Measurements from ENCODE around the gene BACH1. TPM values are rescaled to one million over a fixed set of nuclear protein-coding genes. Genes with fewer than 3 reads are reported as not detected.
"Not testable (repeated sequence)": the region's sequence is repeated elsewhere in the genome, so short reads cannot be mapped to it uniquely, and the experiment has no call there.

Gene BACH1
- total and polyA plus RNA-seq, 4 experiments from 2014 or later: 19.1 to 49.0 (median 32.9) TPM

DNA sequence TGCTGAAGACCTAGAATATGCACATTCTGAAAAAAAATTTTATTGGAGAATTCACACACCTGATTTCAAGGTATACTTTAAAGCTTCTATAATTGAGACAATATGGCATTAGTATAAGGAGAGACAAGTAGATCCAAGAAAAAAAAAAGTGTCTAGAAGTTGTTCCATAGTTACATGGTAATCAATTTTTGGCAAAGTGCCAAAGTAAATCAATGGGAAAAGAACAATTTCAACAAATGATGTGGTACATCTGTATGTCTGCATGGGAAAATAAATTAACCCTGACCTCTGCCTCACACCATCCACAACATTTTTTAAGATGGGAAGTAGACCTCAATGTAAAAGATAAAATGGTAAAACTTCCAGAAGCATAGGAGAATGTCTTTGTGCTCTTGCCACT, 21.3 kb upstream of the BACH1 start:
- Mint-ChIP-seq H3K27ac (no peak overlapping the region), H3K4me3 (no peak overlapping the region), H3K9me3 (peaks cover 0 to 9% (median under 1%) of the 10 kb centered on the region in 8 donors), H3K4me1 (peaks cover 0 to 2% (median 0%) of the 10 kb centered on the region in 4 donors), H3K36me3 (no peaks in the 10 kb centered on the region), H3K27me3 (peaks cover 2 to 6% of the 10 kb centered on the region in 2 donors)
- intact Hi-C loops (cut with micrococcal nuclease): no loop called here
- ChIA-PET POLR2A (ENCODE audit: partially characterized antibody) (no interaction called here), CTCF (ENCODE audit: partially characterized antibody) (no interaction called here)
- Histone ChIP-seq H3K27ac (ENCODE audit: low read depth, low read length) (no peak overlapping the region), H3K36me3 (ENCODE audit: insufficient read depth, low read length) (no peaks in the 10 kb centered on the region), H3K27me3 (ENCODE audit: insufficient read depth, low read length) (peaks cover 5% of the 10 kb centered on the region), H3K4me3 (ENCODE audit: low read length in 2 of 2) (no peak overlapping the region), H3K4me1 (ENCODE audit: insufficient read depth, low read length) (no peaks in the 10 kb centered on the region), H3K9me3 (ENCODE audit: control insufficient read depth in 1 of 2, low read length in 2 of 2) (no peaks in the 10 kb centered on the region)
- no peak for DNase-seq

- peaks cover 5% of the 10 kb centered on the region for H3K27me3 ChIP-seq (ENCODE audit: insufficient read depth, low read length)
- intact Hi-C loops (cut with micrococcal nuclease): no loop called here
- peaks cover 0 to 9% (median 2%) of the 10 kb centered on the region in 8 donors for H3K9me3 Mint-ChIP-seq
- no peaks in the 10 kb centered on the region for H3K36me3 ChIP-seq (ENCODE audit: insufficient read depth, low read length)
- H3K4me3 ChIP-seq (ENCODE audit: low read length in 2 of 2): no peak overlapping the region
- H3K36me3 Mint-ChIP-seq: no peaks in the 10 kb centered on the region
- ChIA-PET POLR2A (ENCODE audit: partially characterized antibody) (no interaction called here), CTCF (ENCODE audit: partially characterized antibody) (no interaction called here)
- no peaks in the 10 kb centered on the region for H3K9me3 ChIP-seq (ENCODE audit: control insufficient read depth in 1 of 2, low read length in 2 of 2)
- H3K4me1 Mint-ChIP-seq: peaks cover 0 to 2% (median 0%) of the 10 kb centered on the region in 4 donors
- peaks cover 2 to 5% of the 10 kb centered on the region in 2 donors for H3K27me3 Mint-ChIP-seq
- H3K4me3 Mint-ChIP-seq: no peak overlapping the region
- no peak for DNase-seq
- no peaks in the 10 kb centered on the region for H3K4me1 ChIP-seq (ENCODE audit: insufficient read depth, low read length)
- H3K27ac ChIP-seq (ENCODE audit: low read depth, low read length): no peak overlapping the region
- no peak overlapping the region for H3K27ac Mint-ChIP-seq
Observed at GRCh38 chr21:29279558-29279957, 19.2 kb upstream of the BACH1 start.

- POLR2A ChIA-PET (ENCODE audit: partially characterized antibody); H3K27ac Mint-ChIP-seq; CTCF ChIA-PET (ENCODE audit: partially characterized antibody); H3K4me3 Mint-ChIP-seq; H3K36me3 ChIP-seq (ENCODE audit: insufficient read depth, low read length); H3K27me3 ChIP-seq (ENCODE audit: insufficient read depth, low read length); H3K9me3 Mint-ChIP-seq; H3K9me3 ChIP-seq (ENCODE audit: control insufficient read depth in 1 of 2, low read length in 2 of 2); H3K27ac ChIP-seq (ENCODE audit: low read depth, low read length); DNase-seq; H3K4me3 ChIP-seq (ENCODE audit: low read length in 2 of 2); H3K27me3 Mint-ChIP-seq; intact Hi-C loops (cut with micrococcal nuclease); H3K4me1 Mint-ChIP-seq; H3K4me1 ChIP-seq (ENCODE audit: insufficient read depth, low read length); H3K36me3 Mint-ChIP-seq: not testable (repeated sequence)
Observed at GRCh38 chr21:29281801-29282200, 16.9 kb upstream of the BACH1 start.

DNA sequence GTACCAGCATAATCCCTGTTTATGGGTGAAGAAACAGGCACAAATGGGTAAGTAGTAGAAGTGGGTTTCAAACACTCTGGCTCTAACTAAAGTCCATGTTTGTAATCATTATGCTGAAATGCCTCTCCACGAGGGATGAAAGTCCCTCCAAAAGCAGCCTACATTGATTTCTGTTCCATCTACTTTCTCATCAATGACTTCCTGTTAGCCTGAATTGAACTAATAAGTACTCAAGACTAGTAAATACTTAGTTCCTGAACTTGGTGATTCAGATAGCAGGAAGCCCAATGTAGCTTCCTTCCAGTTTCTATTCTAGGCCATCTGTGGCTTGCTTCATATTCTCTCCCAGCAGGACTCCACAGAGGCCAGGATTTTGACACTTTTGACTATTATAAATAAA, 11.3 kb upstream of the BACH1 start:
- Histone ChIP-seq H3K27me3 (ENCODE audit: insufficient read depth, low read length) (no peaks in the 10 kb centered on the region), H3K9me3 (ENCODE audit: control insufficient read depth in 1 of 2, low read length in 2 of 2) (no peaks in the 10 kb centered on the region), H3K27ac (ENCODE audit: low read depth, low read length) (no peak overlapping the region), H3K36me3 (ENCODE audit: insufficient read depth, low read length) (no peaks in the 10 kb centered on the region), H3K4me1 (ENCODE audit: insufficient read depth, low read length) (no peaks in the 10 kb centered on the region), H3K4me3 (ENCODE audit: low read length in 2 of 2) (no peak overlapping the region)
- peaks cover 0 to 13% (median 2%) of the 10 kb centered on the region in 4 donors for H3K4me1 Mint-ChIP-seq
- no peak overlapping the region for H3K4me3 Mint-ChIP-seq
- intact Hi-C loops (cut with micrococcal nuclease): no loop called here
- ChIA-PET POLR2A (ENCODE audit: partially characterized antibody) (interaction anchor here (0.7 to 0.9 kb wide), 2 partner anchors 9 to 27 kb away, joined by 3 read pairs; no protein-coding TSS in a partner anchor), CTCF (ENCODE audit: partially characterized antibody) (no interaction called here)
- H3K36me3 Mint-ChIP-seq: no peaks in the 10 kb centered on the region
- H3K9me3 Mint-ChIP-seq: peaks cover 0 to 2% (median 0%) of the 10 kb centered on the region in 8 donors
- H3K27me3 Mint-ChIP-seq: peaks cover 3 to 4% of the 10 kb centered on the region in 2 donors
- no peak overlapping the region for H3K27ac Mint-ChIP-seq
- DNase-seq: no peak

DNA sequence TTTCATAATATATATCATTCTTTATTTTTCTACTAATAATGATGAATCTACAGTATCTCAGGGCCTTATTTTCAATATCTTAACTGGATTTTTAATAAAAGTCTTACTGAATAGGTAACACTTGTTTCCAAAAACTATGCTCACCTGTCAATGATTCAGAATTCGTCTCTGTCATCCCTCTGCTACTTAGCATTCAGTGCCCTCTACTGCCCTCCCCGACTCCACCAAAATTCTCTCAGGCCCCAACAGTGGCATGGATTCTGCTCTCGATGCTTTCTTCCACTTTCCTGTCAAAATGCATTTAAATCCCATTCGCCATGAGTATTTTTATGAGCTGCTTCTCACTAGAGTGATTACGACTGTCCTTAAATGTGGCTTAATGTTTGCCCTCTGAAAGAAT, 10.5 kb upstream of the BACH1 start:
- intact Hi-C loops (cut with micrococcal nuclease): no loop called here
- no peak overlapping the region for H3K27ac Mint-ChIP-seq
- H3K27me3 Mint-ChIP-seq: peaks cover 3 to 4% of the 10 kb centered on the region in 2 donors
- H3K9me3 Mint-ChIP-seq: no peaks in the 10 kb centered on the region
- ChIA-PET CTCF (ENCODE audit: partially characterized antibody) (interaction anchor here (1.2 kb wide), 1 partner anchor 10 kb away, joined by 4 read pairs; no protein-coding TSS in a partner anchor), POLR2A (ENCODE audit: partially characterized antibody) (no interaction called here)
- Histone ChIP-seq H3K9me3 (ENCODE audit: control insufficient read depth in 1 of 2, low read length in 2 of 2) (no peaks in the 10 kb centered on the region), H3K27me3 (ENCODE audit: insufficient read depth, low read length) (no peaks in the 10 kb centered on the region), H3K36me3 (ENCODE audit: insufficient read depth, low read length) (no peaks in the 10 kb centered on the region), H3K4me3 (ENCODE audit: low read length in 2 of 2) (no peak overlapping the region), H3K27ac (ENCODE audit: low read depth, low read length) (no peak overlapping the region), H3K4me1 (ENCODE audit: insufficient read depth, low read length) (no peaks in the 10 kb centered on the region)
- H3K36me3 Mint-ChIP-seq: no peaks in the 10 kb centered on the region
- no peak overlapping the region for H3K4me3 Mint-ChIP-seq
- DNase-seq: no peak
- H3K4me1 Mint-ChIP-seq: peaks cover 0 to 13% (median 2%) of the 10 kb centered on the region in 4 donors

DNA sequence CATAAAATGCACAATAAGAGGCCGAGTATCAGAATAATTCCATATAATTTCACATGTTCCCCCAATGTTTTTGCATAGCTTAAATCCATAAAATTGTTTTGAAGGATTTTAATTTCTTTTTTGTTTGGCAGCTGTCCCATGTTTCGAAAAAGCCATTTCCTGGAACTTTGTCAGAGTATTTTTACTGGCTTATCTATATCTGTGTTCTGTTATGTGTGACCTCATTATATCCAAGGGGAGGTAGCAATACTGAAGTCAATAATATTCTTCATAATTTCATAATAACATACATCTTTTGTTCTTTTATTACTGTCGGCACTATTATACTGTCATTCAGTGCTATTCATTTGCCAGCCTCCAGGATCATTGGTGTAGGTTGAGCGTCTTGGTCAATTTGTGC, 9.4 kb upstream of the BACH1 start:
- ChIA-PET CTCF (ENCODE audit: partially characterized antibody) (interaction anchor here (1.2 kb wide), 2 partner anchors 8 to 13 kb away, joined by 3 to 4 read pairs; no protein-coding TSS in a partner anchor), POLR2A (ENCODE audit: partially characterized antibody) (no interaction called here)
- no peak overlapping the region for H3K27ac Mint-ChIP-seq
- H3K36me3 ChIP-seq (ENCODE audit: insufficient read depth, low read length): no peaks in the 10 kb centered on the region
- H3K4me3 Mint-ChIP-seq: no peak overlapping the region
- H3K36me3 Mint-ChIP-seq: no peaks in the 10 kb centered on the region
- no peaks in the 10 kb centered on the region for H3K9me3 ChIP-seq (ENCODE audit: control insufficient read depth in 1 of 2, low read length in 2 of 2)
- intact Hi-C loops (cut with micrococcal nuclease): no loop called here
- H3K27me3 Mint-ChIP-seq: peaks cover 3 to 4% of the 10 kb centered on the region in 2 donors
- no peak overlapping the region for H3K4me3 ChIP-seq (ENCODE audit: low read length in 2 of 2)
- no peak for DNase-seq
- no peaks in the 10 kb centered on the region for H3K9me3 Mint-ChIP-seq
- peaks cover 8 to 24% (median 10%) of the 10 kb centered on the region in 4 donors for H3K4me1 Mint-ChIP-seq
- H3K27ac ChIP-seq (ENCODE audit: low read depth, low read length): no peak overlapping the region
- H3K4me1 ChIP-seq (ENCODE audit: insufficient read depth, low read length): peaks cover 3% of the 10 kb centered on the region
- H3K27me3 ChIP-seq (ENCODE audit: insufficient read depth, low read length): no peaks in the 10 kb centered on the region

- H3K4me3 ChIP-seq (ENCODE audit: low read length in 2 of 2): no peak overlapping the region
- no peaks in the 10 kb centered on the region for H3K27me3 ChIP-seq (ENCODE audit: insufficient read depth, low read length)
- peaks cover 12% of the 10 kb centered on the region for H3K4me1 ChIP-seq (ENCODE audit: insufficient read depth, low read length)
- no peak overlapping the region for H3K4me3 Mint-ChIP-seq
- H3K36me3 Mint-ChIP-seq: no peaks in the 10 kb centered on the region
- no peak for DNase-seq
- CTCF ChIA-PET (ENCODE audit: partially characterized antibody): interaction anchor here (1.4 to 1.9 kb wide), 3 partner anchors 10 to 208 kb away, joined by 3 to 4 read pairs (median 3); no protein-coding TSS in a partner anchor
- H3K27me3 Mint-ChIP-seq: peaks cover 3 to 4% of the 10 kb centered on the region in 2 donors
- no peaks in the 10 kb centered on the region for H3K9me3 ChIP-seq (ENCODE audit: control insufficient read depth in 1 of 2, low read length in 2 of 2)
- POLR2A ChIA-PET (ENCODE audit: partially characterized antibody): interaction anchor here (1.4 kb wide), 1 partner anchor 10 kb away, joined by 7 read pairs; no protein-coding TSS in a partner anchor
- intact Hi-C loops (cut with micrococcal nuclease): loop anchor here (10.0 kb wide), 1 partner anchor 155 kb away; no protein-coding TSS in a partner anchor
- no peaks in the 10 kb centered on the region for H3K9me3 Mint-ChIP-seq
- no peaks in the 10 kb centered on the region for H3K36me3 ChIP-seq (ENCODE audit: insufficient read depth, low read length)
- H3K27ac Mint-ChIP-seq: no peak overlapping the region
- H3K4me1 Mint-ChIP-seq: peaks cover 14 to 33% (median 19%) of the 10 kb centered on the region in 4 donors
- no peak overlapping the region for H3K27ac ChIP-seq (ENCODE audit: low read depth, low read length)
Observed at GRCh38 chr21:29290240-29290639, 8.5 kb upstream of the BACH1 start.

Measured in CD4-positive, alpha-beta memory T cell (primary cell).